GM19043 (cell line): ENCODE data around the gene SSC5D.
"Not testable (repeated sequence)": the region's sequence is repeated elsewhere in the genome, so short reads cannot be mapped to it uniquely, and the experiment has no call there.

Source experiments
- ATAC-seq: cut with Tn5 transposase; IDR thresholded peaks from one replicate; pipeline ENCODE4 v1.9.1; 2021; ENCODE audit warnings: low read depth; ENCODE audit not compliant: unreplicated experiment

SSC5D gene

GRCh38 chr19:55486043-55486970 is 1.9 kb upstream of the SSC5D start:
- no peak for ATAC-seq

DNA sequence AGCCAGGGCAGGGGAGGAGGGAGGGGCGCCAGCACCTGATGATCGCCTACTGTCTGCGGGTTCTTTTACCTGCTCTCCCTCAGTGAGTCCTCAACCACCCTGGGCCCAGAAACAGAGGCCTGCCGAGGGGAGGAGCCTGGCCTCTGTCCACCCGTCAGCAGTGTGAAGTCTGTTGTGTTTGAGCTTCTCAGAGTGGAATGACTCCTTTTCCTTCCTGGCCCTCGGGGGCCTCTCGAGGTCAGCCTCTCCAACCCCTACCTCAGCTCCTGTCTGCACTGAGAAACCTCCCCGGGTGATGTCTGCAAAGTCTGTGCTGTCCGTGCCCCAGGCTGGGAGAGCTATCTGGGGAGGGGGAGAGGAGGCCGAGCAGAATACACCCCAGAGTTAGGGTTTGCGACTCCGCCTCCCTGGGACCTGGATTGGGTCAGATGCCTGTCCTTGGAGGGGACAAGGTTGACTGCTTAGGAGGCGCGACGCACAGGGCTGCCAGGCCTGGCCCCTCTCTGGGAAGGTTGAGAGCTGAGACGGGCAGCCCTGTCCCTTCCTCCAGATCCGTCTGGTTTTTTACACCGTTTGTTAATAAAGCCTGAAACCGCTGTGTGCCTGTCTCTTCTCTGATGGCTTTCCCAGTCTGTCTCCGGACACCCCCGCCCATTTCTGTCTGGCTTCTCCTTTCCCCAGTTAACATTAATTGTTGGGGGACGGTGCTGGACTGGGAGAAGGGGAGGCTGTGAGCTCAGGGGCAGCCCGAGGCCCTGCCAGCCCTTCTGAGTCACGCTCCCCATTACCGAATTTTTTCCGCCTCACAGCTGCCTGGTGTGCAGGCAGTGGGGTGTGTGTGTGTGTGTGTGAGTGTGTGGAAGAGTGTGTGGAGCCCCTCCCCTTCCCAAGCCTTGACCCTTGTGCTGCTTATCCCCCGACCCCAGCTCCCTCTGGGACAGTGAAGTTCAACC is 989 bp upstream of the SSC5D start:
- ATAC-seq, result no peak

DNA sequence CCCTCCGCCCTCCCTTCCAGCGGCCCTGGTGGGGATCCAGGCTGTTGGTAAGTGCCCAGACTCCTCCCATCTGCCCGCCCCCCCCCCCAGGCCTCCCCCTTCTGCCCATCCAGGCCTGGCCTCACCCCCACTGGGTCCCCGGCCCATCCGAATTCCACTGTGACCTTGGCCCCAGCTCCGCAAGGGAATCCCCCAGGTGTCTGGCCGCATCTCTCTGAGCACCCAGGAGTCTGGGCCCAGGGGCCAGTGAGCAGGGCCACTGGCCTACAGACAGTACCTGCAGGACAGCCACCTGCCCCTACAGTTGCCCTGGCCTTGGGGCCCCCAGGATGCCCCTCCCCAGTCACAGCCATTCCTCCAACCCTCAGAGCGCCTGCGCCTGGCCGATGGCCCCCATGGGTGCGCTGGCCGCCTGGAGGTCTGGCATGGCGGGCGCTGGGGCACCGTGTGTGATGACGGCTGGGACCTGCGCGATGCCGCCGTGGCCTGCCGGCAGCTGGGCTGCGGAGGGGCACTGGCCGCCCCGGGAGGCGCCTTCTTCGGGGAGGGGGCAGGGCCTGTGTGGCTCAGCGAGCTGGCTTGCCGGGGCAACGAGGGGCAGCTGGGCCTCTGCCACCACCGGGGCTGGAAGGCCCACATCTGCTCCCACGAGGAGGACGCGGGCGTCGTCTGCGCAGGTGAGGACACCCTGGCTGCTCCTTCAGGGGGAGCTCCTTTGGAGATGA is 912 bp downstream of the SSC5D start:
- no peak for ATAC-seq

DNA sequence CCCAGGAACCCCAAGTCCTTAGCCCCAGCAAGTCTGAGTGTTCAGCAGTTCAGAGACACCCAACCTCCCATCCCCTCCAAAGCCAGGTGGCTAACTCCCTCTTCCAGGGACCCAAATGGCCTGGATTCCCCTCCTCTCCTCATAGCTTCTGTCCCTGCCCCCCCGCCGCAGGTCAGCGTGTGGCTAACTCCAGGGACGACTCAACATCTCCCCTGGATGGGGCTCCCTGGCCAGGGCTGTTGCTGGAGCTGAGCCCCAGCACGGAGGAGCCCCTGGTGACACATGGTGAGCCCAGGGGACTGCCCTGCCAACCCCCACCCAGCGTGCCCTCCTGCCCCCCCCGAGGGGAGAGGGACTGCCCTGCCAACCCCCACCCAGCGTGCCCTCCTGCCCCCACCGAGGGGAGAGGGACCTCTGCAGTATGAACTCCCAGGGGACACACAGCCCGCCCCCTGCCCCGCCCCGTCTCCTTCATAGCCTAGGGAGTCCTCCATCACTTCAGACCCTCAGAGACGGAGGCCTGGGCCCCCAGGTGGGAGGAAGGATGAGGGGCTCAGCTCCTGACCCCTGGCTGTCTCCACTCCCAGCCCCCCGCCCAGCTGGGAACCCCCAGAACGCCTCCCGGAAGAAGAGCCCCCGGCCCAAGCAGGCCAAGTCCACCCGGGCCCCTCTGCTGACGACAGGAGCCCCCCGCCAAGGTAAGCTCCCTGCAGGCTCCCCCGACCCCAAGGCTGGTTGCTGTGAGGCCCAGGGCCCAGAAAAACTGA is 1.7 kb downstream of the SSC5D start:
- no peak for ATAC-seq

DNA sequence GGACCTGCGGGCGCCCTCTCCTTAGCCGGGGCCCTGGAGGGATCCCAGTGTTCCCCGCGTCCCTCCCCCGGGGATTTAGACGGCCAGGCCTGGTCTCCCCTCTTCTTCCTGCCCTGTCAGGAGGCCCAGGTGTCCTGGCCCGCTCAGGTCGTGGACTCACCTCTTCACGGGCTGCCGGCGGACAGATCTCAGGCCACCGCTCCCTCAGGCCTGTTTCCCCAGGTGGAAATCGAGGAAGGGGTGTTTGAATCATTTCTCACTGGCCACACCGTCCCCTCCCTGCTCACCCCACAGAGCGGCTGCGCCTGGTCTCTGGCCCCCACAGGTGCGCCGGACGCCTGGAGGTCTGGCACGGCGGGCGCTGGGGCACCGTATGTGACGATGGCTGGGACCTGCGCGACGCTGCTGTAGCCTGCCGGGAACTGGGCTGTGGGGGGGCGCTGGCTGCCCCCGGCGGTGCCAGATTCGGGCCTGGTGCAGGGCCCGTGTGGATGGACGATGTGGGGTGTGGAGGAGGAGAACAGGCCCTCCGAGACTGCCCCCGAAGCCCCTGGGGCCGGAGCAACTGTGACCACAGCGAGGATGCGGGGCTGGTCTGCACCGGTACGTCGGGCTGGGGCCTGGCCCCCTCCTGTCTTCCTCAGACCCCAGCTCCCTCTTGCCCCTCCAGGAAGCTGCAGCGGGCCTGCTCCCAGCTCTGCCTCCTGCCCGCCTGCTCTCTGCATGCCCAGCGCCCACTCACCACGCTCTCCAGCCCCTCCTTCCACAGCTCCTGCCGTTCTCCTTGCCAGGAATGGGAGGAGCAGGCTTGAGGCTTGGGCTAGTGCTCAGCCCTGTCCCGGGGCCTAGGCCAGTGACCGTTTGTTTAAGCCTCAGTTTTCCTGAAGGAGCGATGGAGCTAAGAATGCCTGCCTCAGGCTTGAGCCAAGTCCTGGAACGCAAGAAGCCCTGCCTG is 2.5 kb downstream of the SSC5D start:
- ATAC-seq, result no peak

GRCh38 chr19:55491546-55492360 is 3.5 kb downstream of the SSC5D start:
- ATAC-seq, result no peak

DNA sequence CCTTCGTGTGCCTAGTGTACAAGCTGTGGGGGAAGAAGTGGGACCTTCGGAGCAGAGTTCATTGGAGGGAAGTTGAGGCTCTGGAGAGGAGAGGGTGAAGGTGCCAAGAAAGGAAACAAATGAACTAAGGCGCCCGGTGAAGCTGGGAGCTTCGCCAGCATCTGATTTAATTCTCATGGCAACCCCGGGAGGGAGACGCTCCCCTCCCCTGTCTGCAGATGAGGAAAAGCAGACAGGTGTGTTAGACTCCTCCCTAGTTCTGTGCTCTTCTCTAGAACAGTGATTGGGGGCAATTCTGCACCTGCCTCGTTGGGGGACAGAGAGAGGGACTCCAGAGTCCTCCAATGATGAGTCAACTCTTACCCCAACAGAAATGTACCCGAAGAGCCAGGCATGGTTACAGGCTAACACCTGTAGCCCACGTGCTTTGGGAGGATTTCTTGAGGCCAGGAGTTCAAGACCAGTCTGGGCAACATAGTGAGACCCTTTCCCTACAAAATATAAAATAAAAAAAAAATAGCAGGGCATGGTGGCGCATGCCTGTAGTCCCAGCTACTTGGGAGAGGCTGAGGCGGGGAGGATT is 4.2 kb downstream of the SSC5D start:
- no peak for ATAC-seq

DNA sequence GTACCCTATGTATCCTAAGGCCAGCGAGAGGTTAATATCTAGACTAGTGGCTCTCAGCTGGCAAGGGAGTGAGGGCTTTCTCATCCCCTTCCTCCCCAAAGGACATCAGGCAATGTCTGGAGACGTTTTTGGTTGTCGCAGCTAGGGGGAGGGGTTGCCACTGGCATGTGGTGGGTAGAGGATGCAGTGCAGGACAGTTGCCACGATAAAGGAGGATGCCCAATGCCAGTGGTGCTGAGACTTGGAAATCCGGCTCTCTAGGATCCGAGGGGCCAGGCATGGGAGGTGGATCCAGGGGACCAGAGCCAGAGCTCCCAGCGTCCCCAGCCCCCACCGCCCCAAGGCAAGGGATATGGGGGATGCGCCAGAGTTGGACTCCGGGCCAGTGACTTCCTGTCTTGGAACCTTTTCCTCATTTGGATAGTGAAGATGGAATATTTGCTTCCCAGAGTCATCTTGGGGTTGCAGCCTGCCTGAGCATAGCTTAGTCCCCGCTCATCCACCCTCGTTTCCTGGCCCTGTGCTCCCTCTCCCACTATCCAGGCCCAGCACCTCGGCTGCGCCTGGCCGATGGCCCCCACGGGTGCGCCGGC is 4.9 kb downstream of the SSC5D start:
- no peak for ATAC-seq

- ATAC-seq, result no peak
Measured at GRCh38 chr19:55493645-55494171, 5.5 kb downstream of the SSC5D start.

DNA sequence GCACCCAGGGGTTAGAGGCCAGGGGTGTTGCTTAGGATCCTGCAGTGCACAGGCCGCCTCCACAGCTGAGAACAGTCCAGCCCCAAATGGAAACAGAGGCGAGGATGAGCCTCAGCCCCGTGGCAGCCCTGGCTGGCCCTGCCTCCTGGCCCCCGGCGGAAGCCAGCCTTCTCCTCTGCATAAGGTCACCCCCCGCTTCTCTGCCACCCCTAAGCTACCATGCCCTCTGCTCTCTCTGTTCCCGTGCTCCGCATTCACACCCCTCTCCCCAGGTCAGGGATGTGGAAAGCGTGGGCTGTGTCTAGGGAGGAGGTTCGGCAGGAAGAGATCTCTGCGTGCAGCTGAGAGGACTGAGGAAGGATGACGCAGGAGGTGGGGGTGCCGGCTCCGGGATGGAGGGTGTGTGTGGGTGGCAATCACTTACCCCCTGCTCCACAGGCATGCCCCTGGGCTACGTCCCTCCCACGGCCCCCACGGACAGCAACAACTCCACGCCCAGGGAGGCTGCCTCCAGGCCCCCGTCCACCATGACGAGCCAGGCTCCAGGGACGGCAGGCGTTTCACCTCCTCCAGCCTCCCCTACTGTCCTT is 6.0 kb downstream of the SSC5D start:
- no peak for ATAC-seq

- ATAC-seq, result no peak
Measured at GRCh38 chr19:55495646-55496349, 7.6 kb downstream of the SSC5D start.

- not testable (repeated sequence) for ATAC-seq
Measured at GRCh38 chr19:55496820-55497219, 8.6 kb downstream of the SSC5D start.

- no peak for ATAC-seq
Measured at GRCh38 chr19:55497763-55498162, 9.5 kb downstream of the SSC5D start.

- ATAC-seq, result no peak
Measured at GRCh38 chr19:55498246-55498840, 10.1 kb downstream of the SSC5D start.

- ATAC-seq, result no peak
Measured at GRCh38 chr19:55500368-55500952, 12.2 kb downstream of the SSC5D start.
